H1 (cell line): Measurements from ENCODE around the gene CBLN3. TPM values are rescaled to one million over a fixed set of nuclear protein-coding genes. Genes with fewer than 3 reads are reported as not detected.

Experiments used
- POU5F1 ChIP-seq: IDR thresholded peaks from 2 replicates; pipeline ENCODE4 v1.6.1; 2011; ENCODE audit warnings: low read depth, mild to moderate bottlenecking, low read length, moderate library complexity
- polyA plus RNA-seq, 7 experiments: library from polyadenylated mRNA; depleted of rRNA in 3 of 7; stranded (reverse) in 5 of 7; unstranded in 2 of 7; fragments of >200 nt in 5 of 7; fragments of 200-250 nt in 2 of 7; gene quantifications; 1 replicate in 5 of 7; 2 replicates in 1 of 7; 4 replicates in 1 of 7; pipeline versions ENCODE4 v1.2.1 to v1.2.3, GENCODE V29; 2011 to 2013; ENCODE audit warnings: missing spikeins in 2 of 7, mixed read lengths in 2 of 7
- total RNA-seq: library from RNA; stranded (reverse); fragmentation: NEBNext Ultra II Directional; extraction: Animal tissue kit (Norgen Biotek cat#: 25700); gene quantifications from 2 replicates; pipeline ENCODE4 v1.2.1, GENCODE V29; 2021

Gene CBLN3
- total and polyA plus RNA-seq, 2 of the 8 experiments (the other 6 are each of a cell fraction or from before 2014, with no cell fraction given): 0.54 to 1.00 TPM

DNA sequence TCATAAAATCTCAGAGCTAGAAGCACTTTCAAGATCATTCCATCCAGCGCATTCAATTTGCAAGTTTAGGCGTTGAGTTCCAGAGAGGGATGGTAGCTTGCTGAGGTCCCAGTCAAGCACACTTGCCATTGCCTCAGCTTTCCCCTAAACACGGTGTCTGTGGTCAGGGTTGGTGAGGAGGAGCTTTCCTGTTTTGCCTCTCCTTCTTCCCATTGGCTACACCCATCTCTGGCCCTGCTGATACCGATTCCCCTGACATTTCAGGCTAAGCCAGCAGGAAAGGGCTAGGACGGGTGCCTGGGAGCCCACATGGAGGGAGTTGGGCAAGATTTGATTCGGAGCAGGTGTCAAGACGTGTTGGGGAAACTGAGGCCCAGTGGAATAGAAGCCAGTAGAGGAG, 52.3 kb downstream of the CBLN3 start (continued):
- TF ChIP-seq POU5F1: no peak

Other genes with a start within 250 kb of the CBLN3 start
- 108 and 109 TPM in 2 replicates for gene IPO4, start 240.9 kb downstream of the CBLN3 start, total RNA-seq
- gene IPO4, start 240.9 kb downstream of the CBLN3 start, polyA plus RNA-seq (2011; rRNA removed): 55.5 and 80.6 TPM in 2 replicates
- gene TM9SF1, start 234.2 kb downstream of the CBLN3 start, total RNA-seq: 22.2 and 25.3 TPM in 2 replicates
- 24.6 and 29.2 TPM in 2 replicates for gene TM9SF1, start 234.2 kb downstream of the CBLN3 start, polyA plus RNA-seq (2011; rRNA removed)
- gene TSSK4, start 224.0 kb downstream of the CBLN3 start, total RNA-seq: 0.28 TPM in 1 of 2 replicates, not detected in the other
- gene TSSK4, start 224.0 kb downstream of the CBLN3 start, polyA plus RNA-seq (2011; rRNA removed): 0.05 TPM in 1 of 2 replicates, not detected in the other
- gene CHMP4A, start 216.2 kb downstream of the CBLN3 start, total RNA-seq: 32.9 and 36.4 TPM in 2 replicates
- gene CHMP4A, start 216.2 kb downstream of the CBLN3 start, polyA plus RNA-seq (2011; rRNA removed): 23.4 and 37.6 TPM in 2 replicates
- gene MDP1, start 213.6 kb downstream of the CBLN3 start, total RNA-seq: 14.3 and 17.7 TPM in 2 replicates
- 25.3 and 32.2 TPM in 2 replicates for gene MDP1, start 213.6 kb downstream of the CBLN3 start, polyA plus RNA-seq (2011; rRNA removed)
- gene NEDD8, start 197.3 kb downstream of the CBLN3 start, total RNA-seq: 241 and 253 TPM in 2 replicates
- 196 and 317 TPM in 2 replicates for gene NEDD8, start 197.3 kb downstream of the CBLN3 start, polyA plus RNA-seq (2011; rRNA removed)
- 85.3 and 88.3 TPM in 2 replicates for gene GMPR2, start 196.7 kb downstream of the CBLN3 start, total RNA-seq
- 52.9 and 61.6 TPM in 2 replicates for gene GMPR2, start 196.7 kb downstream of the CBLN3 start, polyA plus RNA-seq (2011; rRNA removed)
- gene TINF2, start 187.0 kb downstream of the CBLN3 start, total RNA-seq: 31.0 and 36.7 TPM in 2 replicates
- 23.5 and 31.7 TPM in 2 replicates for gene TINF2, start 187.0 kb downstream of the CBLN3 start, polyA plus RNA-seq (2011; rRNA removed)
- 2.0 and 2.2 TPM in 2 replicates for gene TGM1, start 166.5 kb downstream of the CBLN3 start, total RNA-seq
- 1.8 and 4.1 TPM in 2 replicates for gene TGM1, start 166.5 kb downstream of the CBLN3 start, polyA plus RNA-seq (2011; rRNA removed)
- 16.0 and 16.9 TPM in 2 replicates for gene RABGGTA, start 158.1 kb downstream of the CBLN3 start, total RNA-seq
- gene RABGGTA, start 158.1 kb downstream of the CBLN3 start, polyA plus RNA-seq (2011; rRNA removed): 49.8 and 65.1 TPM in 2 replicates
- 8.8 and 13.4 TPM in 2 replicates for gene DHRS1, start 129.9 kb downstream of the CBLN3 start, total RNA-seq
- 31.7 and 40.2 TPM in 2 replicates for gene DHRS1, start 129.9 kb downstream of the CBLN3 start, polyA plus RNA-seq (2011; rRNA removed)
- 34.8 and 39.3 TPM in 2 replicates for gene NOP9, start 129.8 kb downstream of the CBLN3 start, total RNA-seq
- gene NOP9, start 129.8 kb downstream of the CBLN3 start, polyA plus RNA-seq (2011; rRNA removed): 17.8 and 22.4 TPM in 2 replicates
- not detected in 2 replicates for gene CIDEB, start 121.7 kb downstream of the CBLN3 start, total RNA-seq
- 0.09 and 0.11 TPM in 2 replicates for gene CIDEB, start 121.7 kb downstream of the CBLN3 start, polyA plus RNA-seq (2011; rRNA removed)
- gene LTB4R2, start 119.5 kb downstream of the CBLN3 start, total RNA-seq: 6.7 and 7.0 TPM in 2 replicates
- gene LTB4R2, start 119.5 kb downstream of the CBLN3 start, polyA plus RNA-seq (2011; rRNA removed): 5.3 and 9.8 TPM in 2 replicates
- gene LTB4R, start 118.2 kb downstream of the CBLN3 start, total RNA-seq: 4.1 and 6.8 TPM in 2 replicates
- 6.7 and 9.7 TPM in 2 replicates for gene LTB4R, start 118.2 kb downstream of the CBLN3 start, polyA plus RNA-seq (2011; rRNA removed)
- 0.35 and 0.69 TPM in 2 replicates for gene ADCY4, start 94.6 kb downstream of the CBLN3 start, total RNA-seq
- gene ADCY4, start 94.6 kb downstream of the CBLN3 start, polyA plus RNA-seq (2011; rRNA removed): 0.27 and 0.57 TPM in 2 replicates
- gene RIPK3, start 89.7 kb downstream of the CBLN3 start, total RNA-seq: 0.39 and 0.55 TPM in 2 replicates
- 0.20 and 0.24 TPM in 2 replicates for gene RIPK3, start 89.7 kb downstream of the CBLN3 start, polyA plus RNA-seq (2011; rRNA removed)
- gene NFATC4, start 61.5 kb downstream of the CBLN3 start, total RNA-seq: 47.3 and 51.2 TPM in 2 replicates
- gene NFATC4, start 61.5 kb downstream of the CBLN3 start, polyA plus RNA-seq (2011; rRNA removed): 50.3 and 78.9 TPM in 2 replicates
- gene NYNRIN, start 30.7 kb downstream of the CBLN3 start, total RNA-seq: 18.3 and 19.6 TPM in 2 replicates
- gene NYNRIN, start 30.7 kb downstream of the CBLN3 start, polyA plus RNA-seq (2011; rRNA removed): 15.2 and 18.4 TPM in 2 replicates
- gene KHNYN, start 286 bp upstream of the CBLN3 start, total RNA-seq: 22.1 and 22.3 TPM in 2 replicates
- gene KHNYN, start 286 bp upstream of the CBLN3 start, polyA plus RNA-seq (2011; rRNA removed): 7.6 and 9.2 TPM in 2 replicates
- gene SDR39U1, start 13.1 kb upstream of the CBLN3 start, total RNA-seq: 45.2 and 46.7 TPM in 2 replicates
- gene SDR39U1, start 13.1 kb upstream of the CBLN3 start, polyA plus RNA-seq (2011; rRNA removed): 98.8 and 104 TPM in 2 replicates
- gene CMA1, start 78.6 kb upstream of the CBLN3 start, total RNA-seq: not detected in 2 replicates
- not detected in 2 replicates for gene CMA1, start 78.6 kb upstream of the CBLN3 start, polyA plus RNA-seq (2011; rRNA removed)
- gene CTSG, start 146.6 kb upstream of the CBLN3 start, total RNA-seq: not detected in 2 replicates
- not detected in 2 replicates for gene CTSG, start 146.6 kb upstream of the CBLN3 start, polyA plus RNA-seq (2011; rRNA removed)
- gene GZMH, start 180.0 kb upstream of the CBLN3 start, total RNA-seq: not detected in 2 replicates
- not detected in 2 replicates for gene GZMH, start 180.0 kb upstream of the CBLN3 start, polyA plus RNA-seq (2011; rRNA removed)
- not detected in 2 replicates for gene GZMB, start 204.5 kb upstream of the CBLN3 start, total RNA-seq
- not detected in 2 replicates for gene GZMB, start 204.5 kb upstream of the CBLN3 start, polyA plus RNA-seq (2011; rRNA removed)